Motor neuron (in vitro differentiated cells): ENCODE data around the gene PGRMC2. TPM values are rescaled to one million over a fixed set of nuclear protein-coding genes. Genes with fewer than 3 reads are reported as not detected.

Experiments
- ATAC-seq, 8 experiments: fragments of 200-7000 bp; cut with Tn5 transposase; replicated peaks in 6 of 8; 2 replicates each; pipeline ENCODE4 v1.8.0; 2021; ENCODE audit warnings: mild to moderate bottlenecking in 8 of 8, moderate library complexity in 8 of 8
- H3K27ac ChIP-seq, 2 donors: fragments of 250-450 bp; sonication (Bioruptor Pico); 2 replicates each; pipeline ENCODE4 v1.9.0; 2021; ENCODE audit warnings: antibody characterized with exemption in 2 of 2, mild to moderate bottlenecking in 2 of 2, moderate library complexity in 1 of 2
- H3K4me1 ChIP-seq, 2 donors: fragments of 250-450 bp; sonication (Bioruptor Pico); replicated peaks in 1 of 2; 2 replicates each; pipeline ENCODE4 v1.6.1; 2021; ENCODE audit warnings: antibody characterized with exemption in 2 of 2, mild to moderate bottlenecking in 2 of 2, moderate library complexity in 1 of 2
- H3K4me3 ChIP-seq, 5 donors: fragments of 250-450 bp; sonication (Bioruptor Pico); 2 replicates each; pipeline ENCODE4 v1.9.0; 2021; ENCODE audit warnings: antibody characterized with exemption in 5 of 5, mild to moderate bottlenecking in 5 of 5, moderate library complexity in 4 of 5
- WGBS, 10 experiments: fragments of 450-650 bp; shearing (Covaris generic); methylation state at CpG; one replicate each; pipeline ENCODE4 v1.0.0; 2022; 5-methylcytosine and 5-hydroxymethylcytosine counted together
- in situ Hi-C, 9 experiments: fragments of 400-800 bp; cut with MboI; loops; one replicate each; pipeline ENCODE4 v1.15.0; 2021; ENCODE audit warnings: low sequenced_read_pairs in 9 of 9, low pct_unique_long_range_greater_than_20kb in 2 of 9; ENCODE audit not compliant: unreplicated experiment in 9 of 9
- total RNA-seq, 8 experiments: library from RNA; unstranded; fragments of 300-600 nt; gene quantifications; 2 replicates each; pipeline versions ENCODE4 v1.2.3 to v1.2.4, GENCODE V29; 2022

The PGRMC2 gene
- total RNA-seq, 8 experiments from 2014 or later: 14.4 to 77.5 (median 22.1) TPM

GRCh38 chr4:128225148-128225547, 62.5 kb downstream of the PGRMC2 start:
- Histone ChIP-seq H3K4me3 (no peak overlapping the region), H3K27ac (no peak overlapping the region), H3K4me1 (peaks cover 18 to 19% of the 10 kb centered on the region in 2 donors)
- in situ Hi-C loops: no loop called here
- peak in 2 of 8 experiments; percentile 41 to 46 for ATAC-seq
- 8 to 100% (median 70%) methylated on average over 1 to 2 of the region's 2 CpGs; no CpG with 5 or more reads in 2 of the 10 experiments for WGBS, 10 experiments

- in situ Hi-C loops: no loop called here
- Histone ChIP-seq H3K4me1 (no peaks in the 10 kb centered on the region), H3K4me3 (no peak overlapping the region), H3K27ac (no peak overlapping the region)
- ATAC-seq: no peak
These were observed 66.0 kb downstream of the PGRMC2 start for GRCh38 chr4:128221586-128221985.

DNA sequence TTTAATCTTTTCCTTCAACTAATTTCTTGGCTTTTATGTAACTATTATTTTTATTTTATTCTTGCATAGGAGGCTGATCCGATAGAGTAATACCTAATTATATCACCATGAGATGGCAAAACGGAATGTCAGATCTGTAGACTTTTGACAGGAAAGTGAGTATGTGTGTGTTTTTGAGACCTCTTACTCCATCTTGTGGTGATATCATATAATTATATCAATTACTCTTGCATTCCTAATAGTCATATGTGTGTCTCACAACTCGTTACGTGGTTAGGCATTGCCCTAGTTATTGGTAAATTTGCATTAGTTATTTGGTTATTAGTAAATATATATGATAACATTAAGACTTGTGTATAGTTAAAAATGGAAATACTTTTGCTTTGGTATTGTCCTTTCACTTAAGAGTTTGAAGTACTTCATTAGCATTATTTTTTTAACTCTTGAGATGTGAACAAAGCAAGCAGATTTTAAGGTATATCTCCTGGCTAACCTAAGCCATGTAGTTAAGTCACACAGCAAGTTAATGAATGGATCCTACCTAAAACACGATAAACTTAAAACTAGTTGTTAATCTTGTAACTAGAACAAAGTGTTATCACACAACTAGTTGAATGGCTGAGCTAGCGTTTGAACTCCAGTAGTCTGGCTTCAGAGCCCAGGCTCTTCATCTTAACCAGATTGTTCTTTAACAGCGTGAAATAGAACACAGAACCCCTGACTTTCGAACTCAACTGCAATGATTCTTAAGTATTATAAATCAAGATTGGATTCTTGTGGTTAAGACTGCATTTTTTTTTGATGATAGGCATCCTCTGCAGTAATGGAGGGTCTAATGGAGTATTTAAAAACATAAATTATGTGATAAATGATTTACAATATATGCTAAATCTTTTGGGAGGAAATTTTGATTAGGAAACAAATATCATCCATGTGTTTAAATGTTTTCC, 67.1 kb downstream of the PGRMC2 start:
- H3K27ac ChIP-seq: no peak overlapping the region
- WGBS, 10 experiments: 14 to 100% (median 56%) methylated on average over 1 to 8 of the region's 8 CpGs
- ATAC-seq: peak in 4 of 8 experiments; percentile 17 to 87 (median 80)
- H3K4me3 ChIP-seq: no peak overlapping the region
- no peaks in the 10 kb centered on the region for H3K4me1 ChIP-seq
- in situ Hi-C loops: no loop called here

Other genes starting within 250 kb of the PGRMC2 start
- gene LARP1B, start 226.5 kb downstream of the PGRMC2 start, total RNA-seq: 10 to 100 TPM; 11.9 to 41.7 (median 25.7) TPM